ENCODE data around the gene BAIAP3.

DNA sequence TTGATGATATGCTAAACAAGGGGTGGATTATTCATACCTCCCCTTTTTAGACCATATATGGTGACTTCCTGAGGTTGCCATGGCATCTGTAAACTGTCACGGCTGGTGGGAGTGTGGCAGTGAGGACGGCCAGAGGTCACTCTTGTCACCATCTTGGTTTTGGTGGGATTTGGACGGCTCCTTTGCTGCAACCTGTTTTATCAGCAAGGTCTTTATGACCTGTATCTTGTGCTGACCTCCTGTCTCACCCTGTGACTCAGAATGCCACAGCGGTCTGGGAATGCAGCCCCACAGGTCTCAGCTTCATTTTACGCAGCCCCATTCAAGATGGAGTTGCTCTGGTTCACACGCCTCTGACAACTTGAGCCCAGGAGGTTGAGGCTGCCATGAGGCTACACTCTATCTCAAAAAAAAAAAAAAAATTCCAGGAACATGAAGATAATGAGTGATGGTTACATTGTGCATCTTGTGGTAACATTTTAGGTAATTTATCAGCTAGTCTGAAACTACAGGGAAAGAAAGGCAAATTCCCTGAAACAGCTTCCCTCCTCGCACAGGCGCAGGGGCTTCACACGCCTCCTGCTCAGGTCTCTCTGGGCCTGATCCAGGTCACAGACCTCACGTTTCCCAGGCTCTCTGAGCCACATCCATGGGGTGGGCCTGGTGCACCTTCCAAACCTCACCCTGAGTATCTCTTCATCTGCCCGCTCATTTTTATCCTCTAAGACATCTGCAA, 39.4 kb upstream of the BAIAP3 start:
- no peak for TF ChIP-seq CTCF (conservative IDR thresholded peaks at IDR 0.05; ENCODE audit: low read depth in 2 of 2)
- no peak for TF ChIP-seq EZH2 (IDR thresholded peaks at IDR 0.05; ENCODE audit: low read depth, unreplicated experiment)
- TF ChIP-seq JUNB (IDR thresholded peaks at IDR 0.05; ENCODE audit: unreplicated experiment), result no peak
- TF ChIP-seq POLR2AphosphoS5 (IDR thresholded peaks at IDR 0.05; ENCODE audit: low read depth), result no peak
- no peak for TF ChIP-seq EZH2phosphoT487 (IDR thresholded peaks at IDR 0.05; ENCODE audit: unreplicated experiment)
- TF ChIP-seq ETS1 (IDR thresholded peaks at IDR 0.05), result no peak
- TF ChIP-seq CREB1 (CRISPR knock-in tag; IDR thresholded peaks at IDR 0.05; ENCODE audit: low read depth), result no peak
- no peak for TF ChIP-seq STAT1 (IDR thresholded peaks at IDR 0.05; ENCODE audit: unreplicated experiment)
- TF ChIP-seq ZNF331 (CRISPR knock-in tag; IDR thresholded peaks at IDR 0.05; ENCODE audit: low read depth), result no peak
- TF ChIP-seq, protein P1, sequence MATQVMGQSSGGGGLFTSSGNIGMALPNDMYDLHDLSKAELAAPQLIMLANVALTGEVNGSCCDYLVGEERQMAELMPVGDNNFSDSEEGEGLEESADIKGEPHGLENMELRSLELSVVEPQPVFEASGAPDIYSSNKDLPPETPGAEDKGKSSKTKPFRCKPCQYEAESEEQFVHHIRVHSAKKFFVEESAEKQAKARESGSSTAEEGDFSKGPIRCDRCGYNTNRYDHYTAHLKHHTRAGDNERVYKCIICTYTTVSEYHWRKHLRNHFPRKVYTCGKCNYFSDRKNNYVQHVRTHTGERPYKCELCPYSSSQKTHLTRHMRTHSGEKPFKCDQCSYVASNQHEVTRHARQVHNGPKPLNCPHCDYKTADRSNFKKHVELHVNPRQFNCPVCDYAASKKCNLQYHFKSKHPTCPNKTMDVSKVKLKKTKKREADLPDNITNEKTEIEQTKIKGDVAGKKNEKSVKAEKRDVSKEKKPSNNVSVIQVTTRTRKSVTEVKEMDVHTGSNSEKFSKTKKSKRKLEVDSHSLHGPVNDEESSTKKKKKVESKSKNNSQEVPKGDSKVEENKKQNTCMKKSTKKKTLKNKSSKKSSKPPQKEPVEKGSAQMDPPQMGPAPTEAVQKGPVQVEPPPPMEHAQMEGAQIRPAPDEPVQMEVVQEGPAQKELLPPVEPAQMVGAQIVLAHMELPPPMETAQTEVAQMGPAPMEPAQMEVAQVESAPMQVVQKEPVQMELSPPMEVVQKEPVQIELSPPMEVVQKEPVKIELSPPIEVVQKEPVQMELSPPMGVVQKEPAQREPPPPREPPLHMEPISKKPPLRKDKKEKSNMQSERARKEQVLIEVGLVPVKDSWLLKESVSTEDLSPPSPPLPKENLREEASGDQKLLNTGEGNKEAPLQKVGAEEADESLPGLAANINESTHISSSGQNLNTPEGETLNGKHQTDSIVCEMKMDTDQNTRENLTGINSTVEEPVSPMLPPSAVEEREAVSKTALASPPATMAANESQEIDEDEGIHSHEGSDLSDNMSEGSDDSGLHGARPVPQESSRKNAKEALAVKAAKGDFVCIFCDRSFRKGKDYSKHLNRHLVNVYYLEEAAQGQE (IDR thresholded peaks at IDR 0.05; ENCODE audit: unreplicated experiment), result no peak
- TF ChIP-seq NANOG (IDR thresholded peaks at IDR 0.05; ENCODE audit: borderline replicate concordance), result no peak
- TF ChIP-seq ZNF114 (CRISPR knock-in tag; IDR thresholded peaks at IDR 0.05), result no peak

Data from GM23338 (cell line).